Activated naive CD4-positive, alpha-beta T cell treated with anti-CD3 and anti-CD28 coated beads for 36 hours (primary cell): ENCODE data around the gene NTNG1. TPM values are rescaled to one million over a fixed set of nuclear protein-coding genes. Genes with fewer than 3 reads are reported as not detected.
"Not testable (repeated sequence)": the region's sequence is repeated elsewhere in the genome, so short reads cannot be mapped to it uniquely, and the experiment has no call there.

Experiments used
- CTCF ChIA-PET: fragments of 350-600 bp; sonication (Branson Sonifier 250); formaldehyde crosslinking; loops from one replicate; lab custom pipeline; 2021; ENCODE audit warnings: antibody characterized with exemption; lab: Charles Lee
- DNase-seq: peaks from one replicate; pipeline ENCODE4 v3.0.0-alpha.2; 2020
- H3K27ac Mint-ChIP-seq: one replicate; pipeline ENCODE4 v1.8.0; 2021; ENCODE audit warnings: mild to moderate bottlenecking, mixed read lengths
- H3K27me3 Mint-ChIP-seq: one replicate; pipeline ENCODE4 v1.8.0; 2021; ENCODE audit warnings: low read depth, mixed read lengths
- H3K36me3 Mint-ChIP-seq: one replicate; pipeline ENCODE4 v1.8.0; 2021; ENCODE audit warnings: low read depth, mixed read lengths
- H3K4me1 Mint-ChIP-seq: one replicate; pipeline ENCODE4 v1.8.0; 2021; ENCODE audit warnings: low read depth, mixed read lengths
- H3K4me3 Mint-ChIP-seq: one replicate; pipeline ENCODE4 v1.8.0; 2021; ENCODE audit warnings: mild to moderate bottlenecking, moderate library complexity, mixed read lengths
- H3K9me3 Mint-ChIP-seq: one replicate; pipeline ENCODE4 v1.8.0; 2021; ENCODE audit warnings: mixed read lengths
- intact Hi-C: fragments of 100-400 bp; cut with micrococcal nuclease; formaldehyde crosslinking; loops from one replicate; pipeline ENCODE4 v1.15.1; 2023
- total RNA-seq, 2 experiments: library from RNA; stranded (reverse); gene quantifications; one replicate each; pipeline ENCODE4 v1.2.3, GENCODE V29; 2021

Gene NTNG1
- total RNA-seq, 2 experiments from 2014 or later = not detected

DNA sequence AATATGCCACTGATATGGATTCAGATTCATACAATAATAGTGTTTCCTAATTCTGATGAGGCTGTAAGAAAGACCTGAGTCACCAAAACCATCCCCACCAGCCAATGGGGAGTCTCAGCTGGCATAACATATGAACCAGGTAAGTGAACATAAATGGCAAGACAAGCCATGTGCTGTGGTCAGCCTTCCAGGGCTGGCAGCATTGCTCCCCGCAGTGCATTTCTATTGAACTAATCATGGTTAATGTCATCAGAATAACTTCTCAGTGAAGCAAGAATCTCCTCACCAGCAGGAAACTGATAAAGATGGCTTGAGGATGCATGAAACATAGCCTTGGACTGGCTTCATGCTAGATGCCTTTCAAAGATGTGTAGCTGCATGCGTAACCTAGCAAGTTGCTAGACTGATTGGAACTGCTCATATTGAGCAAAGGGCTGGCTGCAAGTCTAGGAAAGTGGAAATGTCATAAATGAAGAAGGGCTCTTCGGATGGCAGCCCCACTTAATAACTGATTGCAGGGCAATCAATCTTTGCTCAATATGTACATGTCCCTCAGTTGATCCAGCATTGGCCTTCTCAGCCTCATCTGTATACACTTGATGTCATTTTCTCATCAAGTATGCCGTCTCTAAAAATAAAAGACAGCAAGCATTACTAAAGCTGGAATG is 88.0 kb downstream of the NTNG1 start:
- Mint-ChIP-seq H3K4me1 (no peaks in the 10 kb centered on the region), H3K9me3 (no peaks in the 10 kb centered on the region), H3K36me3 (no peaks in the 10 kb centered on the region), H3K27me3 (no peaks in the 10 kb centered on the region), H3K4me3 (no peak overlapping the region), H3K27ac (no peak overlapping the region)
- intact Hi-C loops = no loop called here
- CTCF ChIA-PET = no interaction called here
- no peak for DNase-seq

DNA sequence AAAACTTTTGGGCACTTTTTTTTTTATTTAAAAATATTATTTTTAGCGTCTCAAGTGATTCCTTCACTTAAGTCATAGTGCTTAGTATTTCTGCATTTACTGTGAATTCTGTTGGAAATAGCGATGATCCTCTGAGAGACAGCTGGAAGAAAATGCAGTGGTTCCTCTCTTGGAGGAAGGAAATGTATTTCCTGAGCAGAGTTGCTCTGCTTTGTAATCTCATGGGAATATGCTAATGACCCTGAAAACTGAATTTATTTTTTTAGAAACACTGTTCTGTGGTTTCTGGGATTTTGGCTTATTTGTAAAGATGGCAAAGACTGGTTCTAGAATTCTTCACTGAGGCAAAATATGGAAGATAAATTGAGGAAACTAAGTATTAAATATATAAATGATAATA is 88.9 kb downstream of the NTNG1 start:
- Mint-ChIP-seq H3K4me1 (no peaks in the 10 kb centered on the region), H3K27me3 (no peaks in the 10 kb centered on the region), H3K36me3 (no peaks in the 10 kb centered on the region), H3K27ac (no peak overlapping the region), H3K9me3 (no peaks in the 10 kb centered on the region), H3K4me3 (no peak overlapping the region)
- no peak for DNase-seq
- intact Hi-C loops = no loop called here
- CTCF ChIA-PET = no interaction called here

GRCh38 chr1:107230121-107230520 is 89.3 kb downstream of the NTNG1 start:
- no peak for DNase-seq
- Mint-ChIP-seq H3K27ac (no peak overlapping the region), H3K4me3 (no peak overlapping the region), H3K27me3 (no peaks in the 10 kb centered on the region), H3K9me3 (no peaks in the 10 kb centered on the region), H3K4me1 (no peaks in the 10 kb centered on the region), H3K36me3 (no peaks in the 10 kb centered on the region)
- intact Hi-C loops = no loop called here
- CTCF ChIA-PET = no interaction called here

DNA sequence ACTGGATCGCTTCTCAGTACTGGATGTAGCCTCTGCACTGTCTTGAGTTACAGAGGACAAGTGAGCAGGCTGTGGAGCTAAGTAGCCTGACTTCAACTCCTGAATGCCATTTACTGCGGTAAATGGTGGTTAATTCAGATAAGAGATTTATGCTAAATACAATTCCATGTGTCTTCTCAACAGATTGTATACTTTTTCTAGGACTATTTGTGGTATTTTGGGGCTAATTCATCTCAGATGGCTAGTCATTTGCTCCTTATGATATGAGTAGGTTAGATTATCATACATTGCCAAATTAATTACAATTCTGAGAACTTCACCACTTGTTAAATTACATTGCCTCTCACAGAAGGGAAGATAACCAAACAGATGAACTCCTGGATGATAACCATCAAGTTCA is 90.5 kb downstream of the NTNG1 start:
- H3K4me1 Mint-ChIP-seq = no peaks in the 10 kb centered on the region
- no peak overlapping the region for H3K27ac Mint-ChIP-seq
- no peaks in the 10 kb centered on the region for H3K36me3 Mint-ChIP-seq
- H3K4me3 Mint-ChIP-seq = no peak overlapping the region
- peaks cover 8% of the 10 kb centered on the region for H3K9me3 Mint-ChIP-seq
- intact Hi-C loops = no loop called here
- no peaks in the 10 kb centered on the region for H3K27me3 Mint-ChIP-seq
- CTCF ChIA-PET = no interaction called here
- no peak for DNase-seq

DNA sequence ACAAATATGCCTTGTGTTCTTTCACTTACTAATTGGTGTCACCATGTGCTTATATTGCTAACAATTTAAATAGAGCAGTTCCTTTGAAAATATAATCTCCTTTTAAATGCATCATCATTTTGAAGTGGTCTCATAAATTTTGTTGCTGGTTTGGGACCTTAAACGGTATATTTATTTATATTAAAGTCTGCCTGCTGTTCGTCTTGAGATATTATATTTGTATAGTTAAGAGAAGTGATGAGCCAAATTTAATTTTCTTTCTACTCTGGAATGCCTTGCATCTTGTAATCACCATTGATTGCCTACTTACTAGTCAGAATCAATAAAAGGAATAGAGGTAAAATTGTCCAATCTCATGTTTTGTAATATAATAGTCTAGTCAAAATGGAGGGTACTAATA is 91.6 kb downstream of the NTNG1 start:
- intact Hi-C loops = no loop called here
- no peaks in the 10 kb centered on the region for H3K4me1 Mint-ChIP-seq
- CTCF ChIA-PET = no interaction called here
- no peaks in the 10 kb centered on the region for H3K27me3 Mint-ChIP-seq
- H3K36me3 Mint-ChIP-seq = no peaks in the 10 kb centered on the region
- DNase-seq = no peak
- peaks cover 16% of the 10 kb centered on the region for H3K9me3 Mint-ChIP-seq
- H3K27ac Mint-ChIP-seq = no peak overlapping the region
- H3K4me3 Mint-ChIP-seq = no peak overlapping the region

DNA sequence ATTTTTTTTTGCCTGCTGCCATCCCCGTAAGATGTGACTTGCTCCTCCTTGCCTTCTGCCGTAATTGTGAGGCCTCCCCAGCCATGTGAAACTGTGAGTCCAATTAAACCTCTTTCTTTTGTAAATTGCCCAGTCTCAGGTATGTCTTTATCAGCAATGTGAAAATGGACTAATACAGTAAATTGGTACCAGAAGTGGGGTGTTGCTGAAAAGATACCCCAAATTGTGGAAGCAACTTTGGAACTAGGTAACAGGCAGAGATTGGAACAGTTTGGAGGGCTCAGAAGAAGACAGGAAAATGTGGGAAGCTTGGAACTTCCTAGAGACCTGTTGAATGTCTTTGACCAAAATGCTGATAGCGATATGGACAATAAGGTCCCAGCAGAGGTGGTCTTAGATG is 95.9 kb downstream of the NTNG1 start:
- H3K36me3 Mint-ChIP-seq, H3K27me3 Mint-ChIP-seq, DNase-seq, H3K4me1 Mint-ChIP-seq, intact Hi-C loops, CTCF ChIA-PET, H3K27ac Mint-ChIP-seq, H3K4me3 Mint-ChIP-seq: not testable (repeated sequence)
- H3K9me3 Mint-ChIP-seq = peaks cover 19% of the 10 kb centered on the region

DNA sequence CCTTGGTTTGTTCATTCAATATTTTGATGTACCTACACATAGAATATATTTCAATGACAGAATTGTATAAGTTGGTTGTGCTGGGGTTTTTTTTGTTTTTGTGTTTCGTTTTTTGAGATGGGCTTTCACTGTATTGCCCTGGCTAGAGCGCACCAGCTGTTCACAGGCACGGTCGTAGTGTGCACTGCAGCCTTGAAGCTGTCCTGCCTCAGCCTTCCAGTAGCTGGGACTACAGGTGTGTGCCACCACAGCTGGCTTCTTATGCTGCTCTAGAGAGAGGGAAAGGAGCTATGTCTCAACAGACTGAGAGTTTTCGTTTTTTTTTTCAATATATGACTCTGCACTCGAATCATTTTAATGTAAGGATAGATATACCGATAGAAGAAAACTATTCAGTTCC is 102.6 kb downstream of the NTNG1 start:
- no peaks in the 10 kb centered on the region for H3K4me1 Mint-ChIP-seq
- H3K4me3 Mint-ChIP-seq = no peak overlapping the region
- peaks cover 3% of the 10 kb centered on the region for H3K9me3 Mint-ChIP-seq
- peaks cover 7% of the 10 kb centered on the region for H3K27me3 Mint-ChIP-seq
- no peak overlapping the region for H3K27ac Mint-ChIP-seq
- intact Hi-C loops = no loop called here
- no peak for DNase-seq
- CTCF ChIA-PET = no interaction called here
- no peaks in the 10 kb centered on the region for H3K36me3 Mint-ChIP-seq

DNA sequence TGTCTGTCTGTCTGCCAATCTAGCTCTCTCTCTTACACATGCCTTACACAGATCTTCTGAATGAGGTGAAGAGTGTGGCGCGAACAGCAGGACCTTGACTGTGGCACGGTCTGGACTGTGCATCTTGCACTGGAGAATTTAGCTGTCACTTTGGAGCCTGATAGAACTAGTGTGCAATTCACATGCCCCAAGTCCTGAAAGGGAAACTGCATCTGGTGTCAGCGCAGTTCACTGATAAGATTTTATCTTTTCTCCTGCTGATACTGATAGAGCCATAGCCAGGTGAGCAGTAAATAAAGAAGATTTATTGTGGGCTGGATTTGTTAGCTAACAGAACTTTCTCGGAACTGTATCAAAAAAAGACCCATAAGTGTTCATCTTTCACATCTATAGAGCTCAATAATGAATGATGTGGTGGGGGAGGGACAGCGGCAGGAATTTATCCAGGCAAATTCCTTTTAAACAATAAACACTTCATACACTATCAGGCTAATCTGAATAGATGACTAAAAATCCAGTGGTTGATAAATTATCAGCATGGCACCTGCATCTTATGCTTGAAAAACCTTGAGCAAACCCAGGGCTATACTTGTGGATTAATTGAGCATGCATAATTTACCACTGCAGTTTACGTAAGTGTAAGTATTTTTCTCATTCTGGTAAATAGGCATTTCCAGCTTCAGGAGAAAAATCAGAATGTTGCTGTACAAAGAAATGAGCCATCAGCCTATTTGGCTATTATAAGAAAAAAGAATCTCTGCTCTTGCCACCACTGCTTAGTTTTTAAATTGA is 104.1 kb downstream of the NTNG1 start:
- no peak for DNase-seq
- CTCF ChIA-PET = no interaction called here
- Mint-ChIP-seq H3K36me3 (no peaks in the 10 kb centered on the region), H3K27me3 (peaks cover 7% of the 10 kb centered on the region), H3K4me1 (no peaks in the 10 kb centered on the region), H3K9me3 (no peaks in the 10 kb centered on the region), H3K27ac (no peak overlapping the region), H3K4me3 (no peak overlapping the region)
- intact Hi-C loops = no loop called here

DNA sequence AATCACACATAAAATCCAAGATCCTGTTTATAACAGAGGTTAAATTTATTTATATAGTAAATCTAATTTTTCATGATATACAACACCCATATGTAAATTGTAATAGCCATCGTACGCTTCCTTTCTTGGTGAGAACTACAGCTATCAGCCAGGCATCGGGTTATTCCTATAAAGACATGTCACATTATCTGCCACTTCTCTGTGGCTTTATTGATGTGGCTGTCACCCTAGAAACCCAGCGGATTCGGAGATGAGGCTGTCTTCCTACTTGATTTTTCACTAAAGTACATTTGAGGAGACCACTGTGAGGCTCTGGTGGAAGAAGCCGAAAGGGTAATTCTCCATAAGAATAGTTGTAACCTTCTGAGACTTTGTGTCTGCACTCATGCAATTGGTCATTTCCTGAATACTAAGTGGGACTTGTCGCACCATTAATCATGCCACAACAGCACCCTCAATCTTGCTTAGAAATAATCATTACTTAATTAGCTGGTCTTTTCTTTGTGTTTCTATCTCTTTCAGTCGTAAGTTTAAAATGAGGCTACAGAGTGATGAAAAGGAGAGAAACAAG is 106.0 kb downstream of the NTNG1 start:
- H3K36me3 Mint-ChIP-seq = no peaks in the 10 kb centered on the region
- peaks cover 2% of the 10 kb centered on the region for H3K4me1 Mint-ChIP-seq
- H3K27ac Mint-ChIP-seq = no peak overlapping the region
- H3K27me3 Mint-ChIP-seq = peaks cover 6% of the 10 kb centered on the region
- DNase-seq = no peak
- intact Hi-C loops = no loop called here
- no peak overlapping the region for H3K4me3 Mint-ChIP-seq
- CTCF ChIA-PET = no interaction called here
- no peaks in the 10 kb centered on the region for H3K9me3 Mint-ChIP-seq

DNA sequence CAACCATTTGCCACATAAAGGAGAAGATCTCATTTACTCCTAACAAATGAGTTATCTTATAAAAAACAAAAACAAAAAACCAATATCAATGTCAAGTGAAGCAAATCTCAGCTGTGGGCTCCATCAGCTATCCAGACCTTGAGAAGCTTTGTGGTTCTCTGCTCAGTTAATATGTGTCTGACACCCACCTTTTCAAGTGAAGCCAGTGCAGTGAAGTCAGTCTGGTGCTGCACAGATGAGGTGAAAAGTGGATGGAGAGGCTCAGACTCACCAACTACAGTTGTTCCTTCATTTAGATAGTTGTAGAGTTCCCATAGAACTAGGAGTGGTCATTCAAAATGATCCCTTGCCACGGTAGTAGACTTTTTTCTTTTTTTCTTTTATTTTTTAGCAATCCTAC is 106.8 kb downstream of the NTNG1 start:
- Mint-ChIP-seq H3K4me3 (no peak overlapping the region), H3K4me1 (peaks cover 2% of the 10 kb centered on the region), H3K9me3 (no peaks in the 10 kb centered on the region), H3K36me3 (no peaks in the 10 kb centered on the region), H3K27me3 (peaks cover 5% of the 10 kb centered on the region), H3K27ac (no peak overlapping the region)
- CTCF ChIA-PET = no interaction called here
- intact Hi-C loops = no loop called here
- DNase-seq = no peak

DNA sequence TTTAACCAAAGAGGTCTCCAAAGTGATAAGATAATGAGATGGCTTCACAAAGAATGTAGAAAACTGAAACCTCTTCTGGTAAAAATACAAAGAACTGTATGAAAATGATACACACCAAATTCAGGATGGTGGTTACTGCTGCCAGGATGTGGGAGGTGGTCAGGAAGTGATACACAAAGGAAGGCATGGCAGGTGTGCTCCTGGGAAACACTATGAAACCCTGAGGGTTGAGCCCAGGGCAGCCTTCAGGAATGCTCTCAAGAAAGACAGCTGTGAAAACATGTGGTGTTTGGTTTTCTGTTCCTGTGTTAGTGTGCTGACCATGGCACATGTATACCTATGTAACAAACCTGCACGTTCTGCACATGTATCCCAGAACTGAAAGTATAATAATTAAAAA is 109.3 kb downstream of the NTNG1 start:
- Mint-ChIP-seq H3K27ac (no peak overlapping the region), H3K4me1 (peaks cover 2% of the 10 kb centered on the region), H3K4me3 (no peak overlapping the region), H3K9me3 (no peaks in the 10 kb centered on the region), H3K36me3 (no peaks in the 10 kb centered on the region), H3K27me3 (peaks cover 5% of the 10 kb centered on the region)
- no peak for DNase-seq
- CTCF ChIA-PET = no interaction called here
- intact Hi-C loops = no loop called here

GRCh38 chr1:107251083-107251482 is 110.2 kb downstream of the NTNG1 start:
- Mint-ChIP-seq H3K36me3 (no peaks in the 10 kb centered on the region), H3K27ac (no peak overlapping the region), H3K9me3 (no peaks in the 10 kb centered on the region), H3K27me3 (peaks cover 5% of the 10 kb centered on the region), H3K4me1 (peaks cover 2% of the 10 kb centered on the region), H3K4me3 (no peak overlapping the region)
- intact Hi-C loops = no loop called here
- DNase-seq = no peak
- CTCF ChIA-PET = no interaction called here

DNA sequence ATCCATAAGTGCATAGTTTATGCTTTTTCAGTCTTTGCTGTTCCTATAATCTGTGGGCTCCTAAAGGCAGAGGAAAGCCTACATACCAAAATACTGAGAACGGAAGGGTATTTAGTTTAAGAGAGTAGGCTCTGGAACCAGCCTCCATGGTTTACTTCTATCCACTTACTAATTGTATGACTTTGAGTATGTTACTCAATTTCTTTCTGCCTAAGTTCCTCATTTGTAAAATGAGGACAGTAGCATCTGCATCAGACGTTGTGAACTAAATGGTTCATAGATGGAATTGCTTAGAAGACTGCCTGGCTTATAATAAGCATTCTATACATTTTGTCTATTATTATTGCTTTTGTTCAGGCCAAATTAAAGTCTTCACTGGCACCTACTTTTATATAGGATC is 111.0 kb downstream of the NTNG1 start:
- intact Hi-C loops = no loop called here
- Mint-ChIP-seq H3K9me3 (no peaks in the 10 kb centered on the region), H3K27me3 (peaks cover 9% of the 10 kb centered on the region), H3K4me1 (peaks cover 2% of the 10 kb centered on the region), H3K27ac (no peak overlapping the region), H3K4me3 (no peak overlapping the region), H3K36me3 (no peaks in the 10 kb centered on the region)
- DNase-seq = no peak
- CTCF ChIA-PET = no interaction called here
